HS-27A (cell line): ENCODE data around the gene GLRX3.

Experiments
- DNase-seq: peaks from one replicate; pipeline ENCODE4 v3.0.0-alpha.2; 2012; ENCODE audit warnings: low read depth, missing footprints

Gene GLRX3

GRCh38 chr10:130137659-130138478 is 1.7 kb downstream of the GLRX3 start:
- no peak for DNase-seq

GRCh38 chr10:130138479-130138866 is 2.3 kb downstream of the GLRX3 start:
- DNase-seq, result no peak

DNA sequence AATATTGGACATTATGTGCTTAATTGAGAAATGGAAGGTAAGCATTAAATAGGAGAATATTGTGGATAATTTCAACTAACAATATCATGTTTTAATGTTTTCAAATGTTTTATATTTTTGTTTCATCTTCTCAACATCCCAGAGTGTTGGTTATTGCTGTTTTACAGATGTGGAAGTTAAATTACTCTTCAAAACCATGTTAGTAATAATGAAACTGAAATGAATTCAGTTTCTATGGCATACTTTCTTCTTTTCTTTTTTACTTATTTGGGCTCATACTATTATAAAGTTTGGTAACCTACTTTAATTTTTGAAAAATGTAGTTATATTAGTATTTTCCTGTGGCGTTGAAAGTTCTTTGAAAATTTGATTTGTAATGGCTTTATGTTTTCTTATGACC is 4.2 kb downstream of the GLRX3 start:
- DNase-seq, result no peak

DNA sequence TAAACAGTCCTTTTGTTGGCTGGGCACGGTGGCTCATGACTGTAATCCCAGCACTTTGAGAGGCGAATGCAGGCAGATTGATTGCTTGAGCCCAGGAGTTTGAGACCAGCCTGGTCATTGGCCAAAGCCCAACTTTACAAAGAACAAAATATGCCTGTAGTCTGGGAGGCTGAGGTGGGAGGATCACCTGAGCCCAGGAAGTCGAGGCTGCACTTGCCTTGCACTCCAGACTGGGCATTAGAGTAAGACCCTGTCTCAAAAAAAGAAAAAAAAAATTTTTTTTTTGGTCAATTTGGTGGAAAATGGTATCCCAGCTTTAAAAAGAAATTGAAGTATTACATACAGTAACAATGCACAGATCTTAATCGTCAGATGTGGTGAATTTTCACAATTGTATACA is 4.8 kb downstream of the GLRX3 start:
- DNase-seq, result no peak

DNA sequence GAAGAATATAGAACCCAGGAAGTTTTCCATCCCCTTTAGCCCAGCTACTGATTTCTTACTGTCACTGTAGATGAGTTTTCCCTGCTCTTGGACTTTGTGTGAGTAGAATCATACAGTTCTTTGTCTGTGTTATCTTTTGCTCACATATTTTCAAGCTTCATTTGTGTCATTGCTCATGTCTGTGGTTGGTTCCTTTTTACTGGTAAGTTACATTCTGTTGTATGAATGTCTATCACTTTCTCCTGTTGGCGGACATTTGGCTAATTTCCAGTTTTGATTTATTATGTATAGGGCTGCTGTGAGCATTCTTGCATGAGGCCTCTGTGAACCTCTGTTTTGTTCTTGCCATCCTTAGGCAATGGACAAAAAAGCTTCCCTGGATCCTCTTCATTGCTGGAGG is 5.3 kb downstream of the GLRX3 start:
- DNase-seq, result no peak

DNA sequence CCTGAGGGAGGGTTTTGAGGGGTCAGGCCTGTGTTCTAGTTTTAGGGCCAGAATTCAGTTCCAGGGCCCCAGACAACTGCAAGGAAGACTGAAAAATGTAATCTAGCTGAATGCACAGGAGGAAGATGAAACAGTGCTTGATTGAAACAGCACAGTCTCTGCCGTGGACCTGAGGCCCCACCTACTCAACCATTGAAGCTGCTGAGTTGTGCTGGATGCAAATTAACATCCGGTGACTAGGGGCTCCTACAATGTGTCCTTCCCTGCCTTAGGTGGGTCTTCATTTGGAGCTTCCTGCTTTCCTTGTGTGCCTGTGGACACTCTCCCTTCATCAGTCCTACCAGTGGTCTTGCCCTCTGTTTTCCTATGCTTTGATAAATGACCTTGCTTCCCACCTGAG is 5.7 kb downstream of the GLRX3 start:
- DNase-seq, result no peak

- no peak for DNase-seq
Observed at GRCh38 chr10:130146042-130146441, 9.9 kb downstream of the GLRX3 start.

GRCh38 chr10:130159192-130159794 is 23.1 kb downstream of the GLRX3 start:
- no peak for DNase-seq

DNA sequence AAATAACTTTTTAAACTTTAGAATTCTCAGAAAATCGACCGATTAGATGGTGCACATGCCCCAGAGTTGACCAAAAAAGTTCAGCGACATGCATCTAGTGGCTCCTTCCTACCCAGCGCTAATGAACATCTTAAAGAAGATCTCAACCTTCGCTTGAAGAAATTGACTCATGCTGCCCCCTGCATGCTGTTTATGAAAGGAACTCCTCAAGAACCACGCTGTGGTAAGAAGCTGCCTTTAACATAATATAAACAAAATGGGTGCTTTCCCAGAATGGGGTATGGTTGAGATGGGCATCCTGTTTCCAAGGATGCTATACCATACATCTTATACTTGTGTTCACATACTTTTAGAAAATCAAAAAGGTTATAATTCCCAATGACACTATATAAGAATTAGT is 24.6 kb downstream of the GLRX3 start:
- DNase-seq, result no peak

DNA sequence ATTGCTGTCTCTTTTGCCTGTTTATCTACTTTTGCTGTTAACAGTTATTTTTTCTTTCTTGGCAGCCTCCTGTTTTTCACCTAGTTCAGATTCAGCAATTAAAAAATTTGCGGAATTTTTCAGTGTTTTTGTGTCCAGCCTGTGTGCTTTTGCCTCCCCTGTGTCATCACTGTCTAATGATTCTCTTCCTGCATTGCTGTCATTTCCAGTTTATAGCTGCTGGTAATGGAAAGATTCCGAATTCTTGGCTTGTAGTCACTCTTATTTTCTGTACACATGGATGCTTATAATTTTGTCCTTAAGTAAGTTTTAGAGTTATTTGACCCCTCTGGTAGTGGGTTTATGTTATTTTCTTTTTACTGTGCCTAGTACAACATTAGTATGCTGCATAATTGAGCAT is 25.1 kb downstream of the GLRX3 start:
- DNase-seq, result no peak

GRCh38 chr10:130167193-130167592 is 31.0 kb downstream of the GLRX3 start:
- no peak for DNase-seq

GRCh38 chr10:130167707-130168106 is 31.5 kb downstream of the GLRX3 start:
- DNase-seq, result no peak

DNA sequence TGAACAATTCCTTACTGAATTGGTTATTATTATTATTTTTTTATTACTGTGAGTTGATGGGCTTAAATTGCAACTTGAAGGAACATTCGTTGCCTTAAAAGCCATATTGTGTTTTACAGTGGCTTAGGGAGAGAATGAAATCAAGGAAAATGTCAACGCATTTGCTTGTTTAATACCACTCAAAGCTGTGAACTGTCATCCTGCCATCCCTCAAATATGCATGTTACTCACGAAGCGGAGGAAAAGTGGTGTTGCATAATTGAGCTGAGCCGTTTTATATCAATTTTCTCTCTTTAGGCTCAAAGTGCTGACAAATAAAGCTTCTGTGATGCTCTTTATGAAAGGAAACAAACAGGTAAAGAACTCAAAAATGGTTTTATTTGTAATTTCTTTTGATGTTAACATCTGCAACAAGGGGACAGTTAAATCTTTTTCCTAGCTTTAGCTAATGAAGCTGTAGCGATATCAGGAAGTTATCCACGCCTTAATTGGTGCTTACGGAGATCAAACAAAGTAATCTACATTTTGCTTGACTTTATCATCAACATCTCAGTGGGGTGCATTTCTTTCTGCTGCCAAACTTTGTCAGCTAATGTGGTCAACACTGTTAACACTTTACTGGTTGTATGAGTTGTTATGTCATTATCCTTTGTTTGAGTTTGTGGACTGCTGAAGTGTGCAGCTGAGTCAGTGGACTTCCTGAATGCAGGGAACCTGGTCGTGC is 33.1 kb downstream of the GLRX3 start:
- no peak for DNase-seq

GRCh38 chr10:130171196-130171595 is 35.0 kb downstream of the GLRX3 start:
- no peak for DNase-seq

DNA sequence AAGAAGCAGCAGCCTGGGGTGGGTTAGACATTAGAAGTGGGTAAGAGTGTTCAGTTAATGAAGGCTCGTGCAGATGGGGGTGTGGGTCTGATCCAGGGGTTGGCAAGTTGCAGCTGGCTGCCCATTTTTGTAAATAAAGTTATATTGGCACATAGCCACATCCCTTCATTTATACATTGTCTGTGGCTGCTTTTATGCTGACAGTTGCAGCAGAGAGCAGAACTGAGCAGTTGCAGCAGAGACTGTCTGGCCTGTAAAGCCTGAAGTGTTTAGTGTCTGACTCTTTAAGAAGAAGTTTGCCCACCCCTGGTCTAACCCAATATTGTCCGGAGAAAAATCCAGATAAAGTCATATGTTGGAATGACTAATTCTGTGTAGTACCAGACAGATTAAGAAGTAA is 38.1 kb downstream of the GLRX3 start:
- no peak for DNase-seq

DNA sequence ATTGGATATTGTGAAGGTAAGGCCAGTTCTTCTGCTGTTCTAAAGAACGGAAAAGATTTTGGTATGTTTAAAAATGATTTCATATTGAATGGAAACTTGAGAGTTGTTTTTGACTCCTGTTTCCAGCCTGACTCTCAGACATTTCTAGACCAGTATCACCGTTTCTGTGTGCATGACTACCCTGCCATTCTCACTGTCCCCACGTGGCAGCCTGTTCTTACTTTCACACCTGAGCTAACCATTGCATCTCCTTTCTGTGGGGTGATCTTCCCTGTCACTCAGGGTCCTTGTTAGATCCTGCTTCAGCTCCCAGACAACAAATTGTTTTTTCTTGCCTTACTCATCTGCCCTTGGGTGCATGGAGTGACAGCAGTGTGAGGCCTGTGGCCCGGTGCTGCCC is 38.9 kb downstream of the GLRX3 start:
- no peak for DNase-seq

DNA sequence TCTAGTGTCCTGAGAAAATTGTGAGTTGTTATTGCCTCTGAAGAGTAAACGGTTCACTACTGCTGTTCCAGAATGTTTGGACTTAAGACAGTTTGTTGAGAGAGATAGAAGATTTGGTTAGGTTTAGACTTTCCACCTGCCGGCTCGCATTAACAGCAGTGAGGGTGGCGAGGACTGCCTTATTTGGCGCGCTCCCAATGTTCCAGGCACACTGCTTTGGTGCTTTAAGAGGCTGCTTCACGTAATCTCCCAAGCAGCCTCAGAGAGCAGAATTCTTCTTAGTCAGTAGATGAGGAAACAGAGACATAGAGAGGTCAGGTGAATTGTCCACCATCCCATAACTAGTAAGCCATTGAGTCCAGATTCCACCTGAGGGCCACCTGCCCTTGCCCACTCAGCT is 41.1 kb downstream of the GLRX3 start:
- DNase-seq, result no peak

DNA sequence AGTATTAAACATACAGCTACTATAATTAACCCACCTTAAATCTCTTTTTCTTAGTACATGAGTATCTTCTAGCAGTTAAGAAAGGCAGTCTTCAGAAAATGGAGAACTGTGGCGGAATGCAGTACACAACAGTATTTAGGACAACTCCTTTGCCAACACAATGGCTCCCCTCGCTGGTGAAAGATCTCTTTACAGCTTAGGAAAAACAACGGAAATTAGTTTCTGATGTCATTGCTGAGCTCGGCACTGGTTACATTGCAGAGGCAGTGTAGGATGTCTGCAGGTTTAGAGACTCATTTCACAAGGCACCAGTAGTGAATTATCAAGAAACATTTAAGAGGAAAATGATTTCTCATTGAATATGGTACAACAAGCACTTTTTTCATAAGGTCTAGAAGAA is 43.4 kb downstream of the GLRX3 start:
- no peak for DNase-seq

GRCh38 chr10:130180416-130180815 is 44.2 kb downstream of the GLRX3 start:
- no peak for DNase-seq

- DNase-seq, result no peak
Observed at GRCh38 chr10:130181858-130182257, 45.7 kb downstream of the GLRX3 start.

GRCh38 chr10:130185591-130185990 is 49.4 kb downstream of the GLRX3 start:
- no peak for DNase-seq

DNA sequence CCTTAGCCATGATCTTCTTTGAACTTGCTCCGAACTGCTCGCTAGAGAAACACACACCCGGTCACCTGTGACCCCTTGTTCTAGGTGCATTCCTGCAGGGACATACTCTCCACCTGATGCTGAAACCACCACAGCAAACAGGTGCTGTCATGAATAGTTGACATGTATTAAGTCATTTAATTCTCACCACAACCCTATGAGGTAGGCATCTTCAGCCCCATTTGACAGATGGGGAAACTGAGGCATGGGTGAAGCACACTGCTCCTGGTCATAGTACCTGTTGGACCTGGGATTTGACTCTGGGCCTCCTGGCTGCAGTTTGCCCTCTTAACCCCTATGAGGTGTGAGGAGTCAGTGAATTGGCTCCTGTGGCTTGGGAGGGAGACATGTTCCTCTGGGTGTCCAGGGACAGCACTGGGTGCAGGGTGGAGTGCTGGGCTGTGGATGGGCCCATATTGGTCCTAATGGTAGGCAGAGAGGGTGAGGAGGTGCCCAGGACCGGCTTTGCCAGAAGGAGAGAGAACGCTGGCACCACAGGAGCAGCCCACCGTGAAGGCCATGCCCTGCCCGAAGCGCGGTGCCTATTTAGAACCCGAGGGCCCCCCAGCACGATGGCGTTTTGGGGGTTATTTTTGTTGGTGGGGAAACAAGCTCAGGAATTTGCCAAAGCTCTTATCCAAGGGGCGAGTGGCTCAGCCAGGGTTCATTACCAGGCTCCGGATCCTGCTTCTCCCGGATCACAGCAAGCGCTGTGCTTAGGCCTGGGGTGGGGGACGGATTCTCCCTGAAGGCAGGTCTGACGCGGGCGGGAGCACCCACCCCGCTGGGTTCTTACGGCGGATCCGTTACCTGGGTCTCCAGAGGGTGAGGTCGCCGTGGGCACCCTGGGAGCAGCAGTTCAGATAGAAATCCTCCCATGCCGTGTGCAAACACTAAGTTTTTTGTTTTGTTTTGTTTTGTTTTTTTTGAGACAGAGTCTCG is 52.3 kb downstream of the GLRX3 start:
- DNase-seq, result no peak
